GM10248 (cell line): ENCODE measurements around the gene GUCY2C.
"Not testable (repeated sequence)": the region's sequence is repeated elsewhere in the genome, so short reads cannot be mapped to it uniquely, and the experiment has no call there.

Experiments
- CTCF ChIA-PET: fragments of 300-600 bp; sonication (Branson Sonifier 250); formaldehyde crosslinking; extraction: SDS; loops from one replicate; lab custom pipeline; 2021; ENCODE audit warnings: antibody characterized with exemption; lab: Yijun Ruan, JAX
- POLR2A ChIA-PET: fragments of 350-650 bp; sonication (Branson Sonifier 250); formaldehyde crosslinking; extraction: SDS; loops from one replicate; lab custom pipeline; 2020; ENCODE audit warnings: antibody characterized with exemption; lab: Yijun Ruan, JAX
- DNase-seq: peaks from one replicate; pipeline ENCODE4 v3.0.0; 2012; ENCODE audit errors: extremely low spot score
- TF ChIP-seq, protein P1 (sequence below): IDR thresholded peaks from 2 replicates; pipeline ENCODE4 v1.5.1; 2012; ENCODE audit warnings: mild to moderate bottlenecking, low read depth; ENCODE audit errors: extremely low read depth, missing control alignments, control extremely low read depth

GUCY2C gene

DNA sequence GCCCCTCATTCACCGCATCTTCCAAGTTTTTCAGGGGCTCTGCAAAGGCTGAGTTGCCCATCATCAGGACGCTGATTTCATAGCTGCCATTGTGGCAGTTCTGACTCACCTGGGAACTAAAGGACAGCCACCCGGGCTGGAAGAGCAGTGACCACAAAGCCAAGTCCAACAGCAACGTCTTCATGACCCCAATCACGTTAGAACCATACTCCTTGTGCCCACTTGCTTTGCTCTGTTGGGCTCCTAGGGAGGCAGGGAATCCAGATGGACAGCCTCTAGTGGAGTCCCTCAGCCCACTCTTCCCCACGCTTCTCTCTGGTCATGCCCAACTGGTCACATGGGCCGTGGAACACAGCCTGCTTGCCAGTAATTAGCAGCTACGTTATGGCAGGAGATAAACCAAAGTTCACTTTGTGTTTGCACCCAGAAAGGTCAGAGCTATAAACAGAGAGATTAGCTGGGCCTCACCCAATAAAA lies at the start of gene GUCY2C:
GUCY2C (minus strand) TSS at position 335 of the 477 bp plus-strand sequence; CDS start at position 184, 151 bp downstream.
- CTCF ChIA-PET = no interaction called here

DNA sequence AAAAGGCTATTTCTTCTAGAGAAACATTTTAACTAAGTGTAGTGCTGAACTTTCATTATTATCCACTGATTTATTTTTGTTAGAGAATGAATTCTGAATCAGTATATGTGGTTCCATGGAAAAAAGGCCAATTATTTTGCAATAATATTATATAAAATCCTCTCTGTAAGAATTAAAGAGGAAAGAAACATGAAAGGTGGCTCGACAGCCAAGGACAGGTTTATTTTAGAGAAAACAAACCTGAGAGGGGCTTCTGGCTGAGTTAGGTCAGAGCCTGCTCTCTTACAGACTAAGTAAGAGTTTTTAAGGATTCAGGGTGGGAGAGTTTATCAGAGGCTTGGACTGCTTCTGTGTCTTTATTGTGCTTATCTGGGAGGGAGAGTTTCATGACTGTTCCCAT lies 46.7 kb upstream of the GUCY2C start:
- TF ChIP-seq, protein P1, sequence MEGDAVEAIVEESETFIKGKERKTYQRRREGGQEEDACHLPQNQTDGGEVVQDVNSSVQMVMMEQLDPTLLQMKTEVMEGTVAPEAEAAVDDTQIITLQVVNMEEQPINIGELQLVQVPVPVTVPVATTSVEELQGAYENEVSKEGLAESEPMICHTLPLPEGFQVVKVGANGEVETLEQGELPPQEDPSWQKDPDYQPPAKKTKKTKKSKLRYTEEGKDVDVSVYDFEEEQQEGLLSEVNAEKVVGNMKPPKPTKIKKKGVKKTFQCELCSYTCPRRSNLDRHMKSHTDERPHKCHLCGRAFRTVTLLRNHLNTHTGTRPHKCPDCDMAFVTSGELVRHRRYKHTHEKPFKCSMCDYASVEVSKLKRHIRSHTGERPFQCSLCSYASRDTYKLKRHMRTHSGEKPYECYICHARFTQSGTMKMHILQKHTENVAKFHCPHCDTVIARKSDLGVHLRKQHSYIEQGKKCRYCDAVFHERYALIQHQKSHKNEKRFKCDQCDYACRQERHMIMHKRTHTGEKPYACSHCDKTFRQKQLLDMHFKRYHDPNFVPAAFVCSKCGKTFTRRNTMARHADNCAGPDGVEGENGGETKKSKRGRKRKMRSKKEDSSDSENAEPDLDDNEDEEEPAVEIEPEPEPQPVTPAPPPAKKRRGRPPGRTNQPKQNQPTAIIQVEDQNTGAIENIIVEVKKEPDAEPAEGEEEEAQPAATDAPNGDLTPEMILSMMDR = no peak
- CTCF ChIA-PET = no interaction called here
- no peak for DNase-seq
- POLR2A ChIA-PET = no interaction called here

More for the DNA sequence above, at the start of gene GUCY2C:
- POLR2A ChIA-PET = no interaction called here
- TF ChIP-seq, protein P1 = no peak
- no peak for DNase-seq

DNA sequence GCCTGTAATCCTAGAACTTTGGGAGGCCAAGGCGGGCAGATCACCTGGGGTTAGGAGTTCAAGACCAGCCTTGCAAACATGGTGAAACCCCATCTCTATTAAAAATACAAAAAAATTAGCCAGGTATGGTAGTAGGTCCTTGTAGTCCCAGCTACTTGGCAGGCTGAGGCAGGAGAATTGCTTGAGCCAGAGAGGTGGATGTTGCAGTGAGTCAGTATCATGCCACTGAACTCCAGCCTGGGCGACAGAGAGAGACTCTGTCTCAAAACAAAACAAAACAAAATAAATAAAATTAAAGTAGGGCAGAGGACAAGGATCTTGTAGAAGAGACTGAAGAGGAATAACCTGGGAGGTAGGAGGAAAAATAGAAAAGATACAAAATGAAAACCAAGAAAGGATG lies 45.5 kb upstream of the GUCY2C start:
- ChIA-PET POLR2A (no interaction called here), CTCF (interaction anchor here (1.3 kb wide), 1 partner anchor 28 kb away, joined by 6 read pairs; no protein-coding TSS in a partner anchor)
- TF ChIP-seq, protein P1 = no peak
- DNase-seq = no peak

DNA sequence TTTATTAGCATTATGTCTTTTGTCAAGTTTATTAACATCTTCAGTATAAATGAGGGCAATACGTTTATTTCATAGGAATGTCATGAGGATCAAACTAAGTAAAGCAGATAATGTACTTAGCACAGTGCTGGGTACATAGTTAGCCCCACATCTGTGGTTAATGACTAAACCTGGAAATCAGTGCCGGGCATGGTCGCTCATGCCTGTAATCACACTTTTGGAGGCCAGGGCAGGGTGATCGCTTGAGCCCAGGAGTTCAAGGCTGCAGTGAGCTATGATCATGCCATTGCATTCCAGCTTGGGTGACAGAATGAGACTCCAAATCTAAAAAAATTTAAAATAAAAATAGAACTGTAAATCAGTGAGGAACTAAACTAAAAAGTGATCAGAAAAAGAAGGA lies 44.8 kb upstream of the GUCY2C start:
- ChIA-PET CTCF (interaction anchor here (1.3 kb wide), 1 partner anchor 28 kb away, joined by 6 read pairs; no protein-coding TSS in a partner anchor), POLR2A (no interaction called here)
- DNase-seq = no peak
- TF ChIP-seq, protein P1 = no peak

DNA sequence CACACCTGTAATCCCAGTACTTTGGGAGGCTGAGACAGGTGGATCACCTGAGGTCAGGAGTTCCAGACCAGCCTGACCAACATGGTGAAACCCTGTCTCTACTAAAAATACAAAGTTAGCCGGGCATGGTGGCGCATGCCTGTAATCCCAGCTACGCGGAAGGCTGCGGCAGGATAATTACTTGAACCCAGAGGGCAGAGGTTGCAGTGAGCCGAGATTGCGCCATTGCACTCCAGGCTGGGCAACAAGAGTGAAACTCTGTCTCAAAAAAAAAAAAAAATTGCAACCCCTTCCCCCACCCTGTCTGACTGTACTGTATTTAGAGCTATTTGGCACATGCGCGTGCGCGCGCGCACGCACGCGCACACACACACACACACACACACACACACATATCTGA lies 40.0 kb upstream of the GUCY2C start:
- POLR2A ChIA-PET, DNase-seq: not testable (repeated sequence)
- CTCF ChIA-PET = interaction anchor here (0.7 to 2.0 kb wide), 4 partner anchors 13 to 485 kb away, joined by 3 to 6 read pairs (median 4); partner anchors contain the start of gene RERG

DNA sequence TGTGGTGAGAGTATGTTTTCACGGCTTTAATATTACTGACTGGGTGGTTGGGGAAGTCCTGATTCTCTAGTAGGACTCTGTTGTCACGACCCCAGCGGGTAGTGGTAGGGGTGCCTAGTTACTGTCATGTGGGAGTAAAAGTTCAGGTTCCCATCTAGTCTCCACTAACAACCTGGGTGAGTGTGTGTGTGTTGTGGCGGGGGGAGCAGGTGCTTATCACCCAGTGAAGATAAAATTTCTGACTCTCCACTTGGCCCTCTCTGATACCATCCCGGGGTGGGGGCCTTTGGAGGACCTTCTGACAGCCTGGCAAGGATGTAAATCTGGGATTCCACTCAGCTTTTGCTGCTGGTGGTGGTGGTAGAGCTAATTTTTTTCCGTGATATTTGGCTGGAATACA lies 35.4 kb upstream of the GUCY2C start:
- ChIA-PET CTCF (interaction anchor here (1.2 kb wide), 1 partner anchor 8 kb away, joined by 3 read pairs; no protein-coding TSS in a partner anchor), POLR2A (no interaction called here)
- DNase-seq = no peak
- TF ChIP-seq, protein P1 = no peak

DNA sequence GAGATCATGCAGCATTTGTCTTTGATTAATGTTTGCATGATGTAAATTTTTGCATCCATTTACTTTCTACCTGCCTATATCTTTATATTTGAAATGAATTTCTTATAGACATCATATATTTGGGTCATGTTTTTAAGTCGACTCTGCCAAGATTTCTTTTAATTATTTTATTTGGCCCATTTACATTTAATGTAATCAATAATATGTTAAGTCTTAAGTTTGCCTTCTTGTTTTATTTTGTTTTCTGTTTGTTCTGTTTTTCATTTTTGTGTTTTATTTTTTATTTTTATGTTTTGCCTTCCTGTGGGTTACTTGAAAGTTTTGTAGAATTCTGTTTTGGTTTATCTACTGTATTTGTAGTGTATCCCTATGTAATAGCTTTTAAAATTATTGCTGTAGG lies 33.2 kb upstream of the GUCY2C start:
- TF ChIP-seq, protein P1 = no peak
- ChIA-PET POLR2A (no interaction called here), CTCF (no interaction called here)
- DNase-seq = no peak
